IMR-90 (cell line): ENCODE measurements around the gene PANK4.

Source experiments
- MXI1 ChIP-seq: IDR thresholded peaks from 2 replicates; pipeline ENCODE4 v1.6.1; 2012; ENCODE audit warnings: low read depth, mild to moderate bottlenecking, low read length, moderate library complexity, borderline replicate concordance
- POLR2A ChIP-seq: IDR thresholded peaks from 2 replicates; pipeline ENCODE4 v1.6.1; 2012; ENCODE audit warnings: mild to moderate bottlenecking, low read depth, low read length
- RAD21 ChIP-seq: IDR thresholded peaks from 2 replicates; pipeline ENCODE4 v1.6.1; 2012; ENCODE audit warnings: low read length, improper control_type of control experiment
- TF ChIP-seq, protein P1 (sequence below): conservative IDR thresholded peaks from 2 replicates; pipeline ENCODE4 v1.5.1; 2012; ENCODE audit warnings: mild to moderate bottlenecking, low read depth, low read length, improper control_type of control experiment

DNA sequence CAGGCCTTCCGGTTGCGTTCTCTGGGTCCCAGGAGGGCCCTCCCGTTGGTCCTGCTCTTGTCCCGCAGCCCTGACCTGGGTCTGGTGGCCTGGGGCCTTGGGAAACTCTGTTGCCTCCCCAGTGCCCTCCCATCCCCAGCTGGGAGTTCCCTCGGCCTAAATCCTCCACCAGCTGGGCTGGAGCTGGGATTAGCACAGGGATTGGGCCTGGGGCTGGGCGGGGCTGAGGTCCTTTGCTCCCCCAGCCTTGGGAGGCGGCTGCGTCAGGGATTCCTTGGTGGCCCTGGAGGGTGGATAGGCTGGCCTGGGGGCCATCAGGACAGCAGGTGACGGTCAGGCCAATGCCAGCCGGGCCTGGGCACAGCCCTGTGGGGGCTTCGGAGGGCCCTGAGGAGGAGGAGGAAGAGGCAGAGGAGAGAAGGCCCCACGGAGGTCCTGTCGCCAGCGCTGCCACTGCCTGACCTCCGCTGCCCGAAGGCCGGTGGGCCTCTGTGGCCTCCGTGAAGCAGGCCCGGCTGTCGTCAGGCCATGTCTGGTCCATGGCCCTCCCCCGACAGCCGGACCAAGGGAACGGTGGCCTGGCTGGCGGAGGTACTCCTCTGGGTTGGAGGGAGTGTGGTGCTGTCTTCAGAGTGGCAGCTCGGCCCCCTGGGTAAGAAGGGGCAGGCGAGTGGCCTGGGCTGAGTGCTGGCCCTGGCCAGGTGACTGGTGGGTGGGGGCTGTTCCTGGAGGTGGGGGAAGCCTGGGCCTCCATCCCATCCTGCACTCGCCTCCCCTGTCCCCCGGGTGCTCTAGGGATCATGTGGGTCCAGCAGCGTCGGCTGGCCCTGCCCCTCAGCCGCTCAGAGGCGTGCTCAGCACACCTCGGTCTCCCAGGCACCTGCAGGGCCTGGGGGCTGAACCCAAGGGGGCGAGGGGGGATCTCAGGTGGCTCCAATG, 50.1 kb downstream of the PANK4 start, which contains the start of gene PLCH2:
- TF ChIP-seq, protein P1, sequence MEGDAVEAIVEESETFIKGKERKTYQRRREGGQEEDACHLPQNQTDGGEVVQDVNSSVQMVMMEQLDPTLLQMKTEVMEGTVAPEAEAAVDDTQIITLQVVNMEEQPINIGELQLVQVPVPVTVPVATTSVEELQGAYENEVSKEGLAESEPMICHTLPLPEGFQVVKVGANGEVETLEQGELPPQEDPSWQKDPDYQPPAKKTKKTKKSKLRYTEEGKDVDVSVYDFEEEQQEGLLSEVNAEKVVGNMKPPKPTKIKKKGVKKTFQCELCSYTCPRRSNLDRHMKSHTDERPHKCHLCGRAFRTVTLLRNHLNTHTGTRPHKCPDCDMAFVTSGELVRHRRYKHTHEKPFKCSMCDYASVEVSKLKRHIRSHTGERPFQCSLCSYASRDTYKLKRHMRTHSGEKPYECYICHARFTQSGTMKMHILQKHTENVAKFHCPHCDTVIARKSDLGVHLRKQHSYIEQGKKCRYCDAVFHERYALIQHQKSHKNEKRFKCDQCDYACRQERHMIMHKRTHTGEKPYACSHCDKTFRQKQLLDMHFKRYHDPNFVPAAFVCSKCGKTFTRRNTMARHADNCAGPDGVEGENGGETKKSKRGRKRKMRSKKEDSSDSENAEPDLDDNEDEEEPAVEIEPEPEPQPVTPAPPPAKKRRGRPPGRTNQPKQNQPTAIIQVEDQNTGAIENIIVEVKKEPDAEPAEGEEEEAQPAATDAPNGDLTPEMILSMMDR = no peak
- TF ChIP-seq MXI1 (no peak), POLR2A (no peak), RAD21 (no peak)
